Epithelial cell of esophagus (primary cell): Measurements from ENCODE around the gene SUGCT.
A peak's percentile ranks its signal among the peaks of the same experiment; 100 is the strongest.

ENCODE experiments used
- DNase-seq: peaks from one replicate; pipeline ENCODE4 v3.0.0; 2010; ENCODE audit warnings: low read depth
- H3K4me3 ChIP-seq: 2 replicates; pipeline ENCODE4 v1.5.1; 2011; ENCODE audit warnings: mild to moderate bottlenecking, low read length, control low read depth
- TF ChIP-seq, protein P1 (sequence below): IDR thresholded peaks from 2 replicates; pipeline ENCODE4 v1.5.1; 2011; ENCODE audit warnings: low read depth, mild to moderate bottlenecking, low read length, control low read depth, inconsistent platforms; ENCODE audit not compliant: insufficient read depth; ENCODE audit errors: missing control alignments

The SUGCT gene

GRCh38 chr7:40310258-40310657 lies 175.5 kb downstream of the SUGCT start:
- TF ChIP-seq, protein P1, sequence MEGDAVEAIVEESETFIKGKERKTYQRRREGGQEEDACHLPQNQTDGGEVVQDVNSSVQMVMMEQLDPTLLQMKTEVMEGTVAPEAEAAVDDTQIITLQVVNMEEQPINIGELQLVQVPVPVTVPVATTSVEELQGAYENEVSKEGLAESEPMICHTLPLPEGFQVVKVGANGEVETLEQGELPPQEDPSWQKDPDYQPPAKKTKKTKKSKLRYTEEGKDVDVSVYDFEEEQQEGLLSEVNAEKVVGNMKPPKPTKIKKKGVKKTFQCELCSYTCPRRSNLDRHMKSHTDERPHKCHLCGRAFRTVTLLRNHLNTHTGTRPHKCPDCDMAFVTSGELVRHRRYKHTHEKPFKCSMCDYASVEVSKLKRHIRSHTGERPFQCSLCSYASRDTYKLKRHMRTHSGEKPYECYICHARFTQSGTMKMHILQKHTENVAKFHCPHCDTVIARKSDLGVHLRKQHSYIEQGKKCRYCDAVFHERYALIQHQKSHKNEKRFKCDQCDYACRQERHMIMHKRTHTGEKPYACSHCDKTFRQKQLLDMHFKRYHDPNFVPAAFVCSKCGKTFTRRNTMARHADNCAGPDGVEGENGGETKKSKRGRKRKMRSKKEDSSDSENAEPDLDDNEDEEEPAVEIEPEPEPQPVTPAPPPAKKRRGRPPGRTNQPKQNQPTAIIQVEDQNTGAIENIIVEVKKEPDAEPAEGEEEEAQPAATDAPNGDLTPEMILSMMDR: no peak
- H3K4me3 ChIP-seq: no peak overlapping the region
- peak; percentile 45 for DNase-seq

DNA sequence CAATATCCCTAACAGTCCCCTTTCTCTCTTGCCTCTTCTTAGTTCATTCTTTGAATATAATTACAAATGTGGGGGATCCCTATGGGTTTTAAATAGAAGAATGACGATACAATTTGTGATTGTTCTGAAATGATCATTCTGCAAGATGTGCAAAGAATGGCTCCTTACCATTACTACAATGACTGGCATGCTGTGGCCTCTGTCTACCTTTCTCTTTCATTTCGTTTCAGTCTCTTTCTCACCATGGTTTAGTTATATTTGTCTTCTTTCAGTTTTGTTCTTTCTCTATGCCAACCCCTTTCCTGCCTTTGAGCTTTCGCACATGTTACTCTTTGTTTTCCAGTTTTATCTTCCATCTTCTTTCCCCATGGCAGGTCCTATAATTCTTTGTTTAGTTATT lies 176.5 kb downstream of the SUGCT start:
- TF ChIP-seq, protein P1: no peak
- DNase-seq: no peak
- H3K4me3 ChIP-seq: no peak overlapping the region

- DNase-seq: peak; percentile 10
- TF ChIP-seq, protein P1: no peak
- H3K4me3 ChIP-seq: no peak overlapping the region
These were observed 180.5 kb downstream of the SUGCT start for GRCh38 chr7:40315277-40315676.

GRCh38 chr7:40316176-40316575 lies 181.4 kb downstream of the SUGCT start:
- no peak overlapping the region for H3K4me3 ChIP-seq
- TF ChIP-seq, protein P1: no peak
- DNase-seq: no peak

GRCh38 chr7:40324914-40325313 lies 190.1 kb downstream of the SUGCT start:
- H3K4me3 ChIP-seq: no peak overlapping the region
- DNase-seq: no peak
- TF ChIP-seq, protein P1: no peak

- TF ChIP-seq, protein P1: no peak
- no peak overlapping the region for H3K4me3 ChIP-seq
- DNase-seq: no peak
These were observed 192.3 kb downstream of the SUGCT start for GRCh38 chr7:40327113-40327512.

DNA sequence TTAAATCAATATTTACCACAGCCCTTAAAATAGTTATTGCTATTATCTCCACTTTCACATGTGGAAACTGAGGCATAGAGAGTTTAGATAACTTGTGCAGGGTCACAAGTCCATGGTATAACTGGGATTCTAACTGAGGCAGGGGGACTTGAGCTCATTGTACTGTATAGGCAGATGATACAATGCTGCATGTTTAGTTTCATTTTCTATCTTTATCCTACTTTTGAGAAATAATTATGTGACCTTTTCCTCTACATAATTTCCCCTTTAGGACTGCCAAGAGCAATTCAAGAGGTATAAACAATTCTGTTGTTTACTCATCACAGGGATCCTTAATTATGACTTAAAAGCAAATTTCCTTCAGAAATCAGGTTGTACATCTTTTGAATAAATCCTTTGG lies 193.1 kb downstream of the SUGCT start:
- H3K4me3 ChIP-seq: no peak overlapping the region
- TF ChIP-seq, protein P1: no peak
- DNase-seq: no peak
